RPMI7951 (cell line): ENCODE results near the gene LRRC27. TPM values are rescaled to one million over a fixed set of nuclear protein-coding genes. Genes with fewer than 3 reads are reported as not detected.
A peak's percentile ranks its signal among the peaks of the same experiment; 100 is the strongest.

Experiments
- DNase-seq: peaks from one replicate; pipeline ENCODE4 v3.0.0-alpha.2; 2012; ENCODE audit warnings: low read depth
- total RNA-seq: library from RNA; depleted of rRNA; stranded (reverse); fragments of >200 nt; shearing (Covaris generic); gene quantifications from 2 replicates; pipeline ENCODE4 v1.2.3, GENCODE V29; 2014

LRRC27 gene
- total RNA-seq, 1 experiment from 2014 or later, result 4.3 TPM

- no peak for DNase-seq
These were observed 30.3 kb upstream of the LRRC27 start for GRCh38 chr10:132301371-132302330.

GRCh38 chr10:132302421-132303310, 29.3 kb upstream of the LRRC27 start:
- no peak for DNase-seq

GRCh38 chr10:132303361-132304115, 28.5 kb upstream of the LRRC27 start:
- DNase-seq, result peak; percentile 44

GRCh38 chr10:132304756-132305509, 27.1 kb upstream of the LRRC27 start:
- DNase-seq, result no peak

- no peak for DNase-seq
These were observed 26.2 kb upstream of the LRRC27 start for GRCh38 chr10:132305654-132306342.

GRCh38 chr10:132306343-132306685, 25.7 kb upstream of the LRRC27 start:
- DNase-seq, result no peak

- DNase-seq, result no peak
These were observed 24.9 kb upstream of the LRRC27 start for GRCh38 chr10:132306864-132307751.

- peak; percentile 77 for DNase-seq
These were observed 24.0 kb upstream of the LRRC27 start, which contains the start of gene STK32C for GRCh38 chr10:132307823-132308586. Gene STK32C (minus strand): TSS chr10:132307950. CDS start chr10:132307833, 117 bp downstream.

- DNase-seq, result no peak
These were observed 23.2 kb upstream of the LRRC27 start for GRCh38 chr10:132308587-132309470.

- DNase-seq, result no peak
These were observed 22.5 kb upstream of the LRRC27 start for GRCh38 chr10:132309471-132309865.

GRCh38 chr10:132309879-132310591, 22.0 kb upstream of the LRRC27 start:
- DNase-seq, result no peak

- no peak for DNase-seq
These were observed 21.2 kb upstream of the LRRC27 start for GRCh38 chr10:132310701-132311337.

- no peak for DNase-seq
These were observed 20.6 kb upstream of the LRRC27 start for GRCh38 chr10:132311338-132311939.

- DNase-seq, result no peak
These were observed 18.7 kb upstream of the LRRC27 start for GRCh38 chr10:132313305-132313704.

- no peak for DNase-seq
These were observed 18.1 kb upstream of the LRRC27 start for GRCh38 chr10:132313865-132314264.

- no peak for DNase-seq
These were observed 17.7 kb upstream of the LRRC27 start for GRCh38 chr10:132314336-132314735.
